GM13976 (cell line): ENCODE data around the gene LENG8.

ENCODE experiments used
- DNase-seq: peaks from one replicate; pipeline ENCODE4 v3.0.0; 2012; ENCODE audit warnings: low spot score
- in situ Hi-C: fragments of 300-500 bp; cut with MboI; formaldehyde crosslinking; loops from one replicate; pipeline ENCODE4 v1.12.0; 2022; ENCODE audit warnings: low sequenced_read_pairs, mixed read lengths, inconsistent platforms; ENCODE audit not compliant: unreplicated experiment
- TF ChIP-seq, protein P1 (sequence below): IDR thresholded peaks from 2 replicates; pipeline ENCODE4 v1.5.1; 2012; ENCODE audit warnings: borderline replicate concordance, mild to moderate bottlenecking; ENCODE audit not compliant: insufficient read depth; ENCODE audit errors: extremely low read depth, missing control alignments, control extremely low read depth

The LENG8 gene

DNA sequence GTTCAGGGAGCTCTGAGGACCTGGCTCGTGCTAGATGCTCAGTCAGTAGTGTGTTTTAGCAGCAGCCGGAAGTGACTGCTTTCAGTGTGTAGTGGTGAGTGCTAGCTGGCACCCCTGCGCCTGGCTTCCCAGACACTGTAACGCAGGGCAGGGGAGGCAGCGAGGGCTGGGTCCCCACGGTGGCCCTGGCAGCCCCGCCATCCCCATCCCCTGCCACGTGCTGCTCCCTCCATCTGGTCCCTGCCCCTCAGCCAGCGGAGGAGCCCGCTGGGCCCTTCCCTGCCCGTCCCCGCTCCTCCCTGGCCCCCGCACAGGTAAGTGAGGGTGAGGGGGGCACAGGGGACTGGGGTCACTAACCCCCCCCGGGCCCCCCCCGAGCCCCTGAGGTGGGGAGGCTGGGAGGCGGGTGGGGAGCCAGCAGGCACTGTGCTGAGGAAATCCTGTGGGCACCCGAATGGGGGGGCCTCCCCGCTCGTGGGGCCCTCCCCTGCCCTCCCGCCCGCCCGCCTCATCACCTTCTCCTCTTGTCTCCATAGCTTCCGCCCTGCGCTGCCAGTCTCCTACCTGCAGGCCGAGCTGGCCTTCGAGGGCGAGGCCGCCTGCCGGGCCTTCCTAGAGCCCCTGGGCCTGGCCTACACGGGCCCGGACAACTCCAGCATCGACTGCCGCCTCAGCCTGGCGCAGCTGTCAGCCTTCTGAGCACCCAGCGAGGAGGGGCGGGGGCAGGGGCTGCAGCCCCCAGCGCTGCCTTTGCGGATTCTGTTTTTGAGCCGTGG, 11.4 kb downstream of the LENG8 start:
- TF ChIP-seq, protein P1, sequence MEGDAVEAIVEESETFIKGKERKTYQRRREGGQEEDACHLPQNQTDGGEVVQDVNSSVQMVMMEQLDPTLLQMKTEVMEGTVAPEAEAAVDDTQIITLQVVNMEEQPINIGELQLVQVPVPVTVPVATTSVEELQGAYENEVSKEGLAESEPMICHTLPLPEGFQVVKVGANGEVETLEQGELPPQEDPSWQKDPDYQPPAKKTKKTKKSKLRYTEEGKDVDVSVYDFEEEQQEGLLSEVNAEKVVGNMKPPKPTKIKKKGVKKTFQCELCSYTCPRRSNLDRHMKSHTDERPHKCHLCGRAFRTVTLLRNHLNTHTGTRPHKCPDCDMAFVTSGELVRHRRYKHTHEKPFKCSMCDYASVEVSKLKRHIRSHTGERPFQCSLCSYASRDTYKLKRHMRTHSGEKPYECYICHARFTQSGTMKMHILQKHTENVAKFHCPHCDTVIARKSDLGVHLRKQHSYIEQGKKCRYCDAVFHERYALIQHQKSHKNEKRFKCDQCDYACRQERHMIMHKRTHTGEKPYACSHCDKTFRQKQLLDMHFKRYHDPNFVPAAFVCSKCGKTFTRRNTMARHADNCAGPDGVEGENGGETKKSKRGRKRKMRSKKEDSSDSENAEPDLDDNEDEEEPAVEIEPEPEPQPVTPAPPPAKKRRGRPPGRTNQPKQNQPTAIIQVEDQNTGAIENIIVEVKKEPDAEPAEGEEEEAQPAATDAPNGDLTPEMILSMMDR = no peak
- in situ Hi-C loops = no loop called here
- DNase-seq = no peak

DNA sequence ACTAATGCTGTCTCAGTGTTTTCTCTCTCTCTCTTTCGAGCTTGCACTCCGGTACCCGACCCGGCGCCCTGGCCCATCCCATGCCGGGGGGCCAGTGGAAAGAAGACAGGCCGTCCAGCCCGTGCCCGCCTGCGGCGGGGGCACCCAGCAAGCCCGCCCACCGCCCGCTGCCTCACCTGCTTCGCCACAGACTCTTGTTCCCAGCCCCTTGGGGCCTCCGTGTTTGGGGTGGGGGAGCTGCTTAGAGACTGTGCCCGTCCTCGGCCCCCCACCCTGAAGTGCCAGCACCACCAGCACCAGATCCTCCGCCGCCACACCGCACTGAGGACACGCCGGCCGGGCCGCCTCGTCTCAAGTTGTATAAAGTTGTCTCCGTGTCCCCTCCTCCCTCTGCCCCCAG, 12.2 kb downstream of the LENG8 start:
- TF ChIP-seq, protein P1 = no peak
- in situ Hi-C loops = no loop called here
- DNase-seq = no peak

DNA sequence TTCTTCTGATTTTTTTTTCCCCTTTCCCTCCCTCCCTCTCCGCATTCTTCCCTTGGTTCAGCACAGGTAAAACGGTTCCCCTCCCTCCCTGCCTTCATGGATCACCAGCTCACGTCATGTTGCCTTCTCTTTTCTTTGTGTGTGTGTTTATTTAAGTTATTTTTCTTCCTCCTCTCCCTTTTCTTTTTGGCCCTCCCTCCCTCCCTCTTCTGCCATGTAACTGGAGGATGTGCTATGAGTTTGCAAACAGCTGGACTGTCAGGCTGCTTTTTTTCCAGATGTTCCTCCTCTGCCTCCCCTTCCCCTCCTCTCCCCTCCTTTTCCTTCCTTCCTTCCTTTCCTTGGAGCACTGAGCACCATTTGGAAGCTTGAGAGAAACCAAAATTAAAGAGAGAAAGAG, 12.6 kb downstream of the LENG8 start:
- in situ Hi-C loops = no loop called here
- DNase-seq = no peak
- TF ChIP-seq, protein P1 = no peak

DNA sequence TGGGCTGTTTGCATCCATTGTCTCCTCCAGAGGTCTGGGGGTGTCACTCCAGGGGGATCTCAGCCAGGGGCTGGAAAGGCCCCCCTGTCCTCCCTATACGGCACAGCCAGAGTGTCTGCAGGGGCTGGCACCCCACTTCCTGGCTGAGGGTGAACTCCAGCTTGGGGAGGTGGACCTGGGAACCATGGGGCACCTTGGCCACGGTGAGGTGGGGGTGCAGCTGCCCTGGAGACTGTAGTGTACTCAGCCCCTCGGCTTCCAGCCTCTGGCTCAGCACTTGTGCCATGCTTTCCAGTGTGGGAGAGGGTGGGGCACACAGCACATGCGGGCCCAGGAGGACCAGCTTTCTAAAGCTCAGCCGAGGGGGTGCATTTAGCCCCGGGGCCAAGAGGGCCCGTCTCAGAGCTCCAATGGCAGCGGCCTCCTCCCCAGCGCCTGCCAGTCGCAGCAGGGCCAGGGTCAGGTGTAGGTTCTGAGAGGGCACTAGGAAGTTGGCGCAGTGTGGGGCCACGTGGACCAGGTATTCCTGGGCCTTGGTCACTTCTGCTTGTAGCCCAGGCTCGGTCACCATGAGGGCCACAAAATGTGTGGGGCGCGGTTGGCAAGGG, 13.2 kb downstream of the LENG8 start:
- no peak for DNase-seq
- TF ChIP-seq, protein P1 = no peak
- in situ Hi-C loops = no loop called here

DNA sequence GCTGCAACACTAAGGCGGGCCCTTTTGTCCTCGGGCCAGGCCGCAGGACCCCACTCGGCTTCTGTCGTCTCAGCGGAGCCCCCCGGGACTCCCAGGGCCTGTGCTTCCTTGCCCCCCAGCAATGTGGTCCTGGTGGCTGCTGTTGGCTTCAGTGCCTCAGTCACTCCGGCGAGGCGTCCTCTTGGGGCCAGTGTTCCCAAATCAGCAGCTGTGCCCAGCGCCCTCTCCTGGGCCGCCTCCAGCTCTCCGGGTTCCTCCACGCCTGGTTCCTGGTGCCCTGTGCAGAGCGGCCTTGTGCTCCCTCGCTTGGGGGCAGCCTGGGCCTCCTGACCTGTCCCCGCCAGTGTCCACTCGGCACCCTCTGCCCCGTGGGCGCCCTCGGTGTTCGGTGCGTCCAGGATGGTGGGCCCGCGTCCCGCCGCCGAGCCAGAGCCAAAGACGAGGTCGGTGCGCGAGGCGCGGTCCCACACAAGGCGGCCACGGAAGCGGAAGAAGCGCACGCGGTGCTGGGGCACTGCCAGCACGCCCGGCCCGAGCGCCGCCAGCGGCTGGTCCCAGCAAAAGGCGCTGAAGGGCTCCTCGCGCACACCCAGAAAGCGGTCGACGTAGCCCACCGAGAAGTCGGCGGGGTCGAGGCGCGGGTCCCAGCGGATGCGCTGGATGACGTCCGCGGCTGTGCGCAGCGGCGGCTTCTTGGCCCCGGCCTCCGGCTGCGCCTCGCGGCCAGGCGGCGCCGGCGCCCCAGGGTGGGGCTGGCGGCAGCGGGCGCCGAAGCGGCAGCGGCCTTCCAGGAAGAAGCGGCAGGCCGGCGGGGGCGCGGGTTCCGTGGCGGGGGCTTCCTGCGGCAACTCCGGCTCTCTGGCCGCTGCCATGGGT, 13.9 kb downstream of the LENG8 start:
- TF ChIP-seq, protein P1 = peak; percentile 26
- in situ Hi-C loops = no loop called here
- peak; percentile 54 for DNase-seq

DNA sequence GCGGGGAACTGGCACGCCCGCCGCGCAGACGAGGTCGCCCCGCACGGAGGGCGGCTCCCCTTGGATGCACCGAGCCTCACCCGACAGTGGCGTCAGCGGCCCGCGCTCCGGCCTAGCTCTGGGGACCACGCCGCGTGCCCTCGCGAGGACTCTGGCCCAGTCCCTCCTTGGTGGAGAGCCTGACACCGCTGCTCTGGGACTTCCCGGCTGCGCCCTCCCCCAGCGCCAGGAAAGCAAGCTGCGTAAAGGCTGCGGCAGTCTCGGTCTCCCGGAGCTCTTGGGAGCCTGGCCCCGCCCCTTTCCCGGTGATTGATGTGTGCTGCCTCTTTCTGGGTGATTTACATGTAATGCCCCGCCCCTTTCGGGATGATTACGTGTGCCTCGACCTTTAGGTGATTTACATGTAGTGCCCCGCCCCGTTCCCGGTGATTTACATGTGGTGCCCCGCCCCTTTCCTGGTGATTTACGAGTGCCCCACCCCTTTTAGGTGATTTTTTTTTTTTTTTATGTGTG, 14.6 kb downstream of the LENG8 start, which contains the start of gene LENG9:
Gene LENG9, minus strand, starts transcription at position 248 of the 513 bp plus-strand sequence. CDS start 252 bp downstream, outside the sequence.
- TF ChIP-seq, protein P1 = no peak
- in situ Hi-C loops = no loop called here
- DNase-seq = peak; percentile 93
